ENCODE data around the gene ACSM2B.
"Not testable (repeated sequence)": the region's sequence is repeated elsewhere in the genome, so short reads cannot be mapped to it uniquely, and the experiment has no call there.

Gene ACSM2B

GRCh38 chr16:20554689-20555088 lies 21.5 kb downstream of the ACSM2B start:
- not testable (repeated sequence) for H3K27ac ChIP-seq (ENCODE audit: low read depth, low read length); H3K4me1 ChIP-seq (ENCODE audit: insufficient read depth, low read length); H3K9me3 ChIP-seq (ENCODE audit: insufficient read depth, low read depth, low read length); H3K27me3 ChIP-seq (ENCODE audit: insufficient read depth, low read length); H3K4me3 ChIP-seq (ENCODE audit: low read length); H3K36me3 ChIP-seq (ENCODE audit: insufficient read depth, low read length); H3K9ac ChIP-seq (ENCODE audit: low read depth, low read length)
- 77% methylated on average over 3 of the region's 3 CpGs for WGBS

- WGBS = 48% methylated on average over 2 of the region's 3 CpGs
- not testable (repeated sequence) for H3K27me3 ChIP-seq (ENCODE audit: insufficient read depth, low read length); H3K4me1 ChIP-seq (ENCODE audit: insufficient read depth, low read length); H3K4me3 ChIP-seq (ENCODE audit: low read length); H3K9me3 ChIP-seq (ENCODE audit: insufficient read depth, low read depth, low read length); H3K36me3 ChIP-seq (ENCODE audit: insufficient read depth, low read length); H3K27ac ChIP-seq (ENCODE audit: low read depth, low read length); H3K9ac ChIP-seq (ENCODE audit: low read depth, low read length)
These were observed 22.7 kb downstream of the ACSM2B start for GRCh38 chr16:20553493-20553892.

- H3K9ac ChIP-seq (ENCODE audit: low read depth, low read length); H3K27me3 ChIP-seq (ENCODE audit: insufficient read depth, low read length); H3K27ac ChIP-seq (ENCODE audit: low read depth, low read length); H3K36me3 ChIP-seq (ENCODE audit: insufficient read depth, low read length); H3K4me3 ChIP-seq (ENCODE audit: low read length); H3K4me1 ChIP-seq (ENCODE audit: insufficient read depth, low read length); H3K9me3 ChIP-seq (ENCODE audit: insufficient read depth, low read depth, low read length): not testable (repeated sequence)
- WGBS = 100% methylated on average over 1 of the region's 1 CpG
These were observed 29.2 kb downstream of the ACSM2B start for GRCh38 chr16:20546951-20547350.

- WGBS = 82% methylated on average over 3 of the region's 5 CpGs
- H3K27me3 ChIP-seq (ENCODE audit: insufficient read depth, low read length); H3K4me3 ChIP-seq (ENCODE audit: low read length); H3K9ac ChIP-seq (ENCODE audit: low read depth, low read length); H3K9me3 ChIP-seq (ENCODE audit: insufficient read depth, low read depth, low read length); H3K36me3 ChIP-seq (ENCODE audit: insufficient read depth, low read length); H3K4me1 ChIP-seq (ENCODE audit: insufficient read depth, low read length); H3K27ac ChIP-seq (ENCODE audit: low read depth, low read length): not testable (repeated sequence)
These were observed 29.8 kb downstream of the ACSM2B start for GRCh38 chr16:20546278-20546853.

GRCh38 chr16:20540603-20541316 lies 35.4 kb downstream of the ACSM2B start:
- 58% methylated on average over 4 of the region's 5 CpGs for WGBS
- not testable (repeated sequence) for H3K27me3 ChIP-seq (ENCODE audit: insufficient read depth, low read length)

GRCh38 chr16:20538687-20539086 lies 37.5 kb downstream of the ACSM2B start:
- Histone ChIP-seq H3K27me3 (ENCODE audit: insufficient read depth, low read length) (no peaks in the 10 kb centered on the region), H3K4me3 (ENCODE audit: low read length) (no peak overlapping the region), H3K9me3 (ENCODE audit: insufficient read depth, low read depth, low read length) (no peaks in the 10 kb centered on the region), H3K9ac (ENCODE audit: low read depth, low read length) (no peak overlapping the region), H3K36me3 (ENCODE audit: insufficient read depth, low read length) (no peaks in the 10 kb centered on the region), H3K4me1 (ENCODE audit: insufficient read depth, low read length) (no peaks in the 10 kb centered on the region), H3K27ac (ENCODE audit: low read depth, low read length) (no peak overlapping the region)
- WGBS = 49% methylated on average over 4 of the region's 5 CpGs

More at GRCh38 chr16:20540603-20541316, 35.4 kb downstream of the ACSM2B start:
- not testable (repeated sequence) for H3K27ac ChIP-seq (ENCODE audit: low read depth, low read length); H3K9me3 ChIP-seq (ENCODE audit: insufficient read depth, low read depth, low read length); H3K36me3 ChIP-seq (ENCODE audit: insufficient read depth, low read length); H3K9ac ChIP-seq (ENCODE audit: low read depth, low read length); H3K4me1 ChIP-seq (ENCODE audit: insufficient read depth, low read length); H3K4me3 ChIP-seq (ENCODE audit: low read length)

- no peaks in the 10 kb centered on the region for H3K27me3 ChIP-seq (ENCODE audit: insufficient read depth, low read length)
- no peaks in the 10 kb centered on the region for H3K9me3 ChIP-seq (ENCODE audit: insufficient read depth, low read depth, low read length)
- no peaks in the 10 kb centered on the region for H3K4me1 ChIP-seq (ENCODE audit: insufficient read depth, low read length)
- no peak overlapping the region for H3K4me3 ChIP-seq (ENCODE audit: low read length)
- H3K9ac ChIP-seq (ENCODE audit: low read depth, low read length) = no peak overlapping the region
- no peaks in the 10 kb centered on the region for H3K36me3 ChIP-seq (ENCODE audit: insufficient read depth, low read length)
- no peak overlapping the region for H3K27ac ChIP-seq (ENCODE audit: low read depth, low read length)
- 0% methylated on average over 1 of the region's 1 CpG for WGBS
These were observed 38.0 kb downstream of the ACSM2B start for GRCh38 chr16:20538181-20538580.

- not testable (repeated sequence) for H3K9me3 ChIP-seq (ENCODE audit: insufficient read depth, low read depth, low read length); H3K9ac ChIP-seq (ENCODE audit: low read depth, low read length); H3K27me3 ChIP-seq (ENCODE audit: insufficient read depth, low read length); H3K36me3 ChIP-seq (ENCODE audit: insufficient read depth, low read length); H3K27ac ChIP-seq (ENCODE audit: low read depth, low read length); H3K4me1 ChIP-seq (ENCODE audit: insufficient read depth, low read length); H3K4me3 ChIP-seq (ENCODE audit: low read length)
- 71% methylated on average over 1 of the region's 1 CpG for WGBS
These were observed 39.5 kb downstream of the ACSM2B start for GRCh38 chr16:20536669-20537068.

- not testable (repeated sequence) for H3K4me1 ChIP-seq (ENCODE audit: insufficient read depth, low read length); H3K4me3 ChIP-seq (ENCODE audit: low read length); H3K36me3 ChIP-seq (ENCODE audit: insufficient read depth, low read length); H3K27me3 ChIP-seq (ENCODE audit: insufficient read depth, low read length); H3K9me3 ChIP-seq (ENCODE audit: insufficient read depth, low read depth, low read length); H3K27ac ChIP-seq (ENCODE audit: low read depth, low read length); H3K9ac ChIP-seq (ENCODE audit: low read depth, low read length)
- WGBS = no CpG with 5 or more reads among the region's 3 CpGs
These were observed 43.8 kb downstream of the ACSM2B start for GRCh38 chr16:20532284-20532792.

GRCh38 chr16:20531795-20532194 lies 44.4 kb downstream of the ACSM2B start:
- not testable (repeated sequence) for H3K27ac ChIP-seq (ENCODE audit: low read depth, low read length); H3K27me3 ChIP-seq (ENCODE audit: insufficient read depth, low read length); H3K4me3 ChIP-seq (ENCODE audit: low read length); H3K9me3 ChIP-seq (ENCODE audit: insufficient read depth, low read depth, low read length); H3K4me1 ChIP-seq (ENCODE audit: insufficient read depth, low read length); H3K36me3 ChIP-seq (ENCODE audit: insufficient read depth, low read length); H3K9ac ChIP-seq (ENCODE audit: low read depth, low read length)
- no CpG with 5 or more reads among the region's 13 CpGs for WGBS

GRCh38 chr16:20520103-20520502 lies 56.1 kb downstream of the ACSM2B start:
- Histone ChIP-seq H3K4me1 (ENCODE audit: insufficient read depth, low read length) (no peaks in the 10 kb centered on the region), H3K9ac (ENCODE audit: low read depth, low read length) (no peak overlapping the region), H3K9me3 (ENCODE audit: insufficient read depth, low read depth, low read length) (peaks cover 22% of the 10 kb centered on the region), H3K27ac (ENCODE audit: low read depth, low read length) (no peak overlapping the region), H3K27me3 (ENCODE audit: insufficient read depth, low read length) (no peaks in the 10 kb centered on the region), H3K36me3 (ENCODE audit: insufficient read depth, low read length) (no peaks in the 10 kb centered on the region), H3K4me3 (ENCODE audit: low read length) (no peak overlapping the region)
- WGBS = 76% methylated on average over 1 of the region's 1 CpG

GRCh38 chr16:20519231-20519630 lies 56.9 kb downstream of the ACSM2B start:
- no peaks in the 10 kb centered on the region for H3K4me1 ChIP-seq (ENCODE audit: insufficient read depth, low read length)
- WGBS = 35% methylated on average over 3 of the region's 3 CpGs
- no peak overlapping the region for H3K4me3 ChIP-seq (ENCODE audit: low read length)
- H3K9me3 ChIP-seq (ENCODE audit: insufficient read depth, low read depth, low read length) = peaks cover 26% of the 10 kb centered on the region
- no peaks in the 10 kb centered on the region for H3K36me3 ChIP-seq (ENCODE audit: insufficient read depth, low read length)
- no peaks in the 10 kb centered on the region for H3K27me3 ChIP-seq (ENCODE audit: insufficient read depth, low read length)
- no peak overlapping the region for H3K27ac ChIP-seq (ENCODE audit: low read depth, low read length)
- no peak overlapping the region for H3K9ac ChIP-seq (ENCODE audit: low read depth, low read length)

All from HUES64 (cell line).